H9 (cell line): ENCODE data around the gene HBZ. TPM values are rescaled to one million over a fixed set of nuclear protein-coding genes. Genes with fewer than 3 reads are reported as not detected.
A peak's percentile ranks its signal among the peaks of the same experiment; 100 is the strongest.

Experiments used
- DNase-seq: peaks from one replicate; pipeline ENCODE4 v3.0.0-alpha.2; 2017
- H2AFZ ChIP-seq: one replicate; pipeline ENCODE4 v1.6.1; 2013; ENCODE audit warnings: mild to moderate bottlenecking, low read length, control low read depth, moderate library complexity
- H2AK5ac ChIP-seq: 2 replicates; pipeline ENCODE4 v1.6.1; 2013; ENCODE audit warnings: low read length, control low read depth, mixed read lengths; ENCODE audit not compliant: insufficient read length
- H2BK120ac ChIP-seq: one replicate; pipeline ENCODE4 v1.6.1; 2013; ENCODE audit warnings: low read depth, mild to moderate bottlenecking, low read length, control low read depth, inconsistent platforms; ENCODE audit not compliant: poor library complexity, severe bottlenecking
- H2BK12ac ChIP-seq: 2 replicates; pipeline ENCODE4 v1.6.1; 2013; ENCODE audit warnings: low read length, control low read depth, mixed read lengths, low read depth; ENCODE audit not compliant: insufficient read length
- H2BK15ac ChIP-seq: 2 replicates; pipeline ENCODE4 v1.6.1; 2013; ENCODE audit warnings: low read depth, low read length, control low read depth
- H2BK20ac ChIP-seq: one replicate; pipeline ENCODE4 v1.6.1; 2013; ENCODE audit warnings: low read depth, mild to moderate bottlenecking, low read length, control low read depth, inconsistent platforms; ENCODE audit not compliant: poor library complexity, severe bottlenecking
- H2BK5ac ChIP-seq: 2 replicates; pipeline ENCODE4 v1.6.1; 2013; ENCODE audit warnings: low read length, control low read depth, mixed read lengths; ENCODE audit not compliant: insufficient read length
- H3K14ac ChIP-seq: 2 replicates; pipeline ENCODE4 v1.6.1; 2013; ENCODE audit warnings: low read length, control low read depth; ENCODE audit not compliant: insufficient read depth
- H3K18ac ChIP-seq: 2 replicates; pipeline ENCODE4 v1.6.1; 2013; ENCODE audit warnings: low read depth, mild to moderate bottlenecking, mixed read lengths, low read length, control low read depth; ENCODE audit not compliant: insufficient read length
- H3K23ac ChIP-seq: 2 replicates; pipeline ENCODE4 v1.6.1; 2013; ENCODE audit warnings: low read length, control low read depth, mixed read lengths, low read depth; ENCODE audit not compliant: insufficient read length
- H3K23me2 ChIP-seq: 2 replicates; pipeline ENCODE4 v1.6.1; 2013; ENCODE audit warnings: low read depth, mild to moderate bottlenecking, mixed read lengths, low read length, control low read depth; ENCODE audit not compliant: insufficient read length, poor library complexity, severe bottlenecking
- H3K27ac ChIP-seq: 2 replicates; pipeline ENCODE4 v1.5.1; 2013; ENCODE audit warnings: low read length, control low read depth, mixed read lengths, low read depth; ENCODE audit not compliant: insufficient read length
- H3K27me3 ChIP-seq: 2 replicates; pipeline ENCODE4 v1.6.1; 2013; ENCODE audit warnings: low read length, control low read depth, inconsistent platforms; ENCODE audit not compliant: insufficient read depth
- H3K4ac ChIP-seq: 2 replicates; pipeline ENCODE4 v1.6.1; 2013; ENCODE audit warnings: low read depth, mild to moderate bottlenecking, control low read depth, inconsistent platforms, low read length, moderate library complexity
- H3K4me1 ChIP-seq: 2 replicates; pipeline ENCODE4 v1.6.1; 2013; ENCODE audit warnings: low read length, control low read depth, inconsistent platforms; ENCODE audit not compliant: insufficient read depth
- H3K4me2 ChIP-seq: 2 replicates; pipeline ENCODE4 v1.6.1; 2013; ENCODE audit warnings: low read length, control low read depth, mixed read lengths; ENCODE audit not compliant: insufficient read length, insufficient read depth
- H3K56ac ChIP-seq: 2 replicates; pipeline ENCODE4 v1.6.1; 2013; ENCODE audit warnings: low read depth, mild to moderate bottlenecking, mixed read lengths, low read length, control low read depth; ENCODE audit not compliant: insufficient read length
- H3K79me1 ChIP-seq: 2 replicates; pipeline ENCODE4 v1.6.1; 2013; ENCODE audit warnings: low read depth, mild to moderate bottlenecking, moderate library complexity, low read length, control low read depth, inconsistent platforms; ENCODE audit not compliant: insufficient read depth, poor library complexity, severe bottlenecking
- H3K79me2 ChIP-seq: 2 replicates; pipeline ENCODE4 v1.6.1; 2013; ENCODE audit warnings: low read length, control low read depth, inconsistent platforms; ENCODE audit not compliant: insufficient read depth
- H3K9ac ChIP-seq: 2 replicates; pipeline ENCODE4 v1.6.1; 2013; ENCODE audit warnings: low read length, control low read depth, mixed read lengths; ENCODE audit not compliant: insufficient read length; ENCODE audit errors: extremely low read depth
- H3K9me3 ChIP-seq: one replicate; pipeline ENCODE4 v1.6.1; 2013; ENCODE audit warnings: low read depth, low read length, inconsistent platforms; ENCODE audit not compliant: control insufficient read depth
- H3T11ph ChIP-seq: one replicate; pipeline ENCODE4 v1.6.1; 2013; ENCODE audit warnings: mild to moderate bottlenecking, low read length, control low read depth, inconsistent platforms
- H4K20me1 ChIP-seq: one replicate; pipeline ENCODE4 v1.6.1; 2013; ENCODE audit not compliant: control insufficient read depth, insufficient read length, insufficient read depth
- H4K5ac ChIP-seq: 2 replicates; pipeline ENCODE4 v1.6.1; 2013; ENCODE audit warnings: low read depth, mild to moderate bottlenecking, mixed read lengths, low read length, control low read depth; ENCODE audit not compliant: insufficient read length
- H4K8ac ChIP-seq: replicated peaks from 2 replicates; pipeline ENCODE4 v1.6.1; 2013; ENCODE audit warnings: low read length, control low read depth, mixed read lengths, low read depth; ENCODE audit not compliant: insufficient read length
- H4K91ac ChIP-seq: 2 replicates; pipeline ENCODE4 v1.6.1; 2013; ENCODE audit warnings: low read depth, mild to moderate bottlenecking, moderate library complexity, mixed read lengths, low read length, control low read depth; ENCODE audit not compliant: insufficient read length
- H3K27ac Mint-ChIP-seq, 3 experiments: 2 replicates in 2 of 3; 3 replicates in 1 of 3; pipeline ENCODE4 v1.8.0; 2020 to 2021; ENCODE audit warnings: mixed read lengths in 3 of 3, mild to moderate bottlenecking in 1 of 3, moderate library complexity in 1 of 3
- H3K27me3 Mint-ChIP-seq: 2 replicates; pipeline ENCODE4 v1.8.0; 2021; ENCODE audit warnings: low read depth, mild to moderate bottlenecking, moderate library complexity, mixed read lengths
- H3K36me3 Mint-ChIP-seq, 3 experiments: 2 replicates in 2 of 3; 3 replicates in 1 of 3; pipeline ENCODE4 v1.8.0; 2020 to 2021; ENCODE audit warnings: low read depth in 3 of 3, mixed read lengths in 3 of 3; ENCODE audit not compliant: insufficient read depth in 1 of 3
- H3K4me1 Mint-ChIP-seq, 2 experiments: 2 replicates each; pipeline ENCODE4 v1.8.0; 2020; ENCODE audit warnings: mixed read lengths in 2 of 2
- H3K4me3 Mint-ChIP-seq, 2 experiments: 2 replicates in 1 of 2; 3 replicates in 1 of 2; pipeline ENCODE4 v1.8.0; 2020 to 2021; ENCODE audit warnings: mild to moderate bottlenecking in 2 of 2, mixed read lengths in 2 of 2, moderate library complexity in 1 of 2
- H3K9me3 Mint-ChIP-seq, 2 experiments: 2 replicates in 1 of 2; 3 replicates in 1 of 2; pipeline ENCODE4 v1.8.0; 2020; ENCODE audit warnings: mild to moderate bottlenecking in 2 of 2, mixed read lengths in 2 of 2, moderate library complexity in 1 of 2
- CTCF ChIP-seq: fragments of 200-600 bp; sonication (generic); conservative IDR thresholded peaks from 3 replicates; pipeline ENCODE4 v1.8.0; 2021; ENCODE audit warnings: antibody characterized with exemption, mild to moderate bottlenecking
- WGBS: extraction: QIAGEN DNeasy Blood & Tissue Kit; methylation state at CpG from one replicate; pipeline ENCODE4 v1.1.7; 2013; ENCODE audit warnings: missing lambda C conversion rate, low lambda C conversion rate, mixed read lengths; ENCODE audit not compliant: insufficient read length; ENCODE audit errors: extremely low coverage; 5-methylcytosine and 5-hydroxymethylcytosine counted together
- long read RNA-seq: library from polyadenylated mRNA; unstranded; transcript quantifications from one replicate; pipeline ENCODE4 v2.0.0, GENCODE V29; 2020
- total RNA-seq: library from RNA; stranded (reverse); gene quantifications from 2 replicates; pipeline ENCODE4 v1.2.1, GENCODE V29; 2021

The HBZ gene
- not detected in 2 replicates for total RNA-seq
- long read RNA-seq = 0 reads

DNA sequence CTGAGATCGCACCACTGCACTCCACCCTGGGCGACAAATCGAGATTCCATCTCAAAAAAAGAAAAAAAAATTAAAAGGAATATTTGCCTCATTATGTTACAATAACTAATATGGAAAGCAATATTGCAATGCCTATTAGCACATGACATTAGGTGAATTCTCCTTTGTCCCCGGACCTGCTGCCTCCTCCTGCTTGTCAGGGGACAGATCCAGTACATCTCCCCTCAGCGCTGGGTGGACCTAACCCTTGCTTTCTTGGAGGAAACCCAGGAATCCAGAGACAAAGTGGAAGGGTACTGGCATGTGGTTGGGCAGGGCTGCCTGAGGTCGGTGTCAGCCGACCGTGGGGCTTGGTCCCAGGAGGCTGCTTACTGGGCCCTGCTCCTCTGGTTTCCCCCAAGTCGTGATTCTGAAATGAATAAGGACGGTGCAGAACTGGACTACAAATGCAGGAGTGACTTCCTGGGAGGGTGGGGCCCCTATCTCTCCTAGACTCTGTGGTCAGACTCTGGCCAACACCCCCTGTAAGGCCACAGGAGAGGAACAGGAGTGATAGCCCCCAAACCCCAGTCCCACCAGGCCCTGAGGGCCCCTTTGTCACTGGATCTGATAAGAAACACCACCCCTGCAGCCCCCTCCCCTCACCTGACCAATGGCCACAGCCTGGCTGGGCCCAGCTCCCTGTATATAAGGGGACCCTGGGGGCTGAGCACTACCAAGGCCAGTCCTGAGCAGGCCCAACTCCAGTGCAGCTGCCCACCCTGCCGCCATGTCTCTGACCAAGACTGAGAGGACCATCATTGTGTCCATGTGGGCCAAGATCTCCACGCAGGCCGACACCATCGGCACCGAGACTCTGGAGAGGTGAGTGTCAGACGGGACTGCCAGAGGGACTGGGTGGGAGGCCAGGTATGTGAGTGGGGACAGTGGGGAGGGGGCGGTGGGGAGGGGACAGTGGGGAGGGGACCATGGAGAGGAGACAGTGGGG lies at the start of gene HBZ:
TSS of gene HBZ (plus strand) at position 504 of the 988 bp plus-strand sequence. CDS start at position 770, 266 bp downstream.
- no peak within 1 kb of the TSS for H4K8ac ChIP-seq
- Mint-ChIP-seq H3K4me3 (peak within 1 kb of the TSS; percentile 34 to 69; a peak in 3 of 5 replicates), H3K4me1 (peaks cover 5% of the 10 kb centered on the region in 2 experiments), H3K27ac (no peak within 1 kb of the TSS), H3K27me3 (peaks cover 80% of the 10 kb centered on the region), H3K36me3 (no peaks in the 10 kb centered on the region), H3K9me3 (peaks cover 5 to 9% of the 10 kb centered on the region in 2 experiments; a peak in 3 of 5 replicates)
- H3K4me2 ChIP-seq = no peak within 1 kb of the TSS
- H2BK120ac ChIP-seq = no peak within 1 kb of the TSS
- no peak within 1 kb of the TSS for H3K18ac ChIP-seq
- H3K9me3 ChIP-seq = no peaks in the 10 kb centered on the region
- no peak within 1 kb of the TSS for H4K5ac ChIP-seq
- H2BK12ac ChIP-seq = no peak within 1 kb of the TSS
- no peak within 1 kb of the TSS for H3K14ac ChIP-seq
- no peak within 1 kb of the TSS for H2BK20ac ChIP-seq
- DNase-seq = no peak
- no peak within 1 kb of the TSS for H4K91ac ChIP-seq
- H3K4ac ChIP-seq = no peak within 1 kb of the TSS
- H4K20me1 ChIP-seq = no peaks in the 10 kb centered on the region
- H3K27me3 ChIP-seq = peaks cover 9% of the 10 kb centered on the region; the same call in 1 of the 2 replicates
- H2AK5ac ChIP-seq = no peak within 1 kb of the TSS
- no peak within 1 kb of the TSS for H2BK15ac ChIP-seq
- no peak for TF ChIP-seq CTCF
- no peak within 1 kb of the TSS for H2BK5ac ChIP-seq
- peaks cover 7% of the 10 kb centered on the region for H3K23me2 ChIP-seq
- H3K27ac ChIP-seq = no peak within 1 kb of the TSS
- H3K56ac ChIP-seq = no peak within 1 kb of the TSS
- no peak within 1 kb of the TSS for H2AFZ ChIP-seq
- no peaks in the 10 kb centered on the region for H3K79me1 ChIP-seq
- H3K79me2 ChIP-seq = no peaks in the 10 kb centered on the region
- no CpG with 5 or more reads among the region's 17 CpGs for WGBS
- H3K9ac ChIP-seq = no peak within 1 kb of the TSS
- no peak within 1 kb of the TSS for H3T11ph ChIP-seq
- no peak within 1 kb of the TSS for H3K23ac ChIP-seq
- no peaks in the 10 kb centered on the region for H3K4me1 ChIP-seq
